ENCODE measurements around the gene SIRPB2.

SIRPB2 gene

DNA sequence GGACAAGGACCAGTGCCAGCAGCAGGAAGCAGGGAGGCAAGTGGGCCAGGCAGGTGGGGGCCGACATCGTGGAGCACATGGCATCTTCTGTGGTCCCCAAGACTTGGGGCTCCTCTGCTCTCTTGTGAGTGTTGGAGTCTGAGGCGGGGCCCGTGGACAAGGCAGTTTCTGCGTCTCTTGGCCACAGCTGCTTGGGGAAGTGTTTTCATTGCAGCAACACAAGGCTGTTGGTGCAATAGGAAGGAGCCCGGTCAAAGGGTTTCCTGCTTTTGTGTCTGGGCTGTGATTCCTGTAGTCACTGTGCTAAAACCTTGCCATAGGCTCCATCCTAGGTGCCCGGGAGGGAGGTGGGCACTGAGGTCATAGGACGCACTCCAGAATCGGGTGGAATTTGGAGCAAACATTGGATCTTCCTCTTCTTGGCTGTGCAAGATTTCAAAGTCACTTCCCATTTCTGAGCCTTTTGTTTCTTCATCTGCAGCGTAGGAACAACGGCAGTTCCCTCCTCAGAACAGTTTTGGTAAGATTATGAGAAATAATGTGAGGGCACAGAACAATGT lies at the start of gene SIRPB2:
Gene SIRPB2 (minus strand): TSS at position 140 of the 560 bp plus-strand sequence. CDS start 61 bp downstream, at position 79.
- DNase-seq (ENCODE audit: low read depth in 2 of 2): peak; percentile 18 to 39
- TF ChIP-seq, protein P1, sequence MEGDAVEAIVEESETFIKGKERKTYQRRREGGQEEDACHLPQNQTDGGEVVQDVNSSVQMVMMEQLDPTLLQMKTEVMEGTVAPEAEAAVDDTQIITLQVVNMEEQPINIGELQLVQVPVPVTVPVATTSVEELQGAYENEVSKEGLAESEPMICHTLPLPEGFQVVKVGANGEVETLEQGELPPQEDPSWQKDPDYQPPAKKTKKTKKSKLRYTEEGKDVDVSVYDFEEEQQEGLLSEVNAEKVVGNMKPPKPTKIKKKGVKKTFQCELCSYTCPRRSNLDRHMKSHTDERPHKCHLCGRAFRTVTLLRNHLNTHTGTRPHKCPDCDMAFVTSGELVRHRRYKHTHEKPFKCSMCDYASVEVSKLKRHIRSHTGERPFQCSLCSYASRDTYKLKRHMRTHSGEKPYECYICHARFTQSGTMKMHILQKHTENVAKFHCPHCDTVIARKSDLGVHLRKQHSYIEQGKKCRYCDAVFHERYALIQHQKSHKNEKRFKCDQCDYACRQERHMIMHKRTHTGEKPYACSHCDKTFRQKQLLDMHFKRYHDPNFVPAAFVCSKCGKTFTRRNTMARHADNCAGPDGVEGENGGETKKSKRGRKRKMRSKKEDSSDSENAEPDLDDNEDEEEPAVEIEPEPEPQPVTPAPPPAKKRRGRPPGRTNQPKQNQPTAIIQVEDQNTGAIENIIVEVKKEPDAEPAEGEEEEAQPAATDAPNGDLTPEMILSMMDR (IDR thresholded peaks at IDR 0.05; ENCODE audit: low read depth, low read length): no peak
- no peak within 1 kb of the TSS for H3K4me3 ChIP-seq (replicated peaks in 1 of 2; ENCODE audit: low read depth in 2 of 2, low read length in 2 of 2)

DNA sequence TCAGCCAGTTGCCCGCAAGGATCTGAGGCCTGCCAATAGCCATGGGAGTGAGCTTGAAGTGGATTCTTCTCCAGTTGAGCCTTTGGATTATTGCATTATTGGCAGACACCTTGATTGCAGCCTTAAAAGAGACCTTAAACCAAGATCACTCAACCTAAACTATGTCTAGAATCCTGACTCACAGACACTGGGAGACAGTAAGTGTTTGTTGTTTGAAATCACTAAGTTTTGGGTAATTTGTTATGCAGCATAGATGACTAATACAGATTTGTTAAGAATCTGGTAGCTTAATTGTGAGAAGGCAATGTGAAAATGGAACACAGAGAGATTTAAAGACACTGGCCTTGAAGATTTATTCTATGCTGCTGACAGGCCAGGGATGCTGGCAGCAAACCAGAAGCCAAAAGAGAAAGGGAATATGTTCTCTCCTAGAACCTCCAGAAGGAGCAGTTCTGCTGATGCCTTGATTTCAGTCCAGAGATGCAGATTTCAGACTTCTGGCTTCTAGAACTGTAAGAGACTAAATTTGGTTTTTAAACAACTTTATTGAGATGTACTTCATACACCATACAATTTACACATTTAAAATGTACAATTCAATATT lies 48.7 kb upstream of the SIRPB2 start:
- H3K4me3 ChIP-seq (replicated peaks in 1 of 2; ENCODE audit: low read depth in 2 of 2, low read length in 2 of 2): no peak overlapping the region
- DNase-seq (ENCODE audit: low read depth in 2 of 2): no peak
- TF ChIP-seq, protein P1 (IDR thresholded peaks at IDR 0.05; ENCODE audit: low read depth, low read length): no peak

DNA sequence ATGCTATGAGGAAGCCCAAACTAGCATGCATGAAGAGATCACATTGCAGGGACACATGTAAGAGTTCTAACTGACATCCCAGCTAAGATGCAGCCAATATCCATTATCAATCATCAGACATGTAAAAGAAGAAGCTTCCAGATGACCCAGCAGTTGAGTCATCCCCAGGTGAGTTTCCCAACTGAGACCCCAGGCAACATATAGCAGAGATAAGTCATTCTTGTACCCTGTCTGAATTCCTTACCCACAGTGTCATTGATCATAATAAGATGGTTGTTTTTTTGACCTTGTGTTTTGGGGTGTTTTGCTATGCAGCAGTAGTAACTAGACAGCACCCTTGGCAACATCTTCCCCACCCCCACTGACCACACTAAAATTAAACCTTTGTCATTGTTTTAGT lies 47.4 kb upstream of the SIRPB2 start:
- TF ChIP-seq, protein P1 (IDR thresholded peaks at IDR 0.05; ENCODE audit: low read depth, low read length): no peak
- H3K4me3 ChIP-seq (replicated peaks in 1 of 2; ENCODE audit: low read depth in 2 of 2, low read length in 2 of 2): no peak overlapping the region

DNA sequence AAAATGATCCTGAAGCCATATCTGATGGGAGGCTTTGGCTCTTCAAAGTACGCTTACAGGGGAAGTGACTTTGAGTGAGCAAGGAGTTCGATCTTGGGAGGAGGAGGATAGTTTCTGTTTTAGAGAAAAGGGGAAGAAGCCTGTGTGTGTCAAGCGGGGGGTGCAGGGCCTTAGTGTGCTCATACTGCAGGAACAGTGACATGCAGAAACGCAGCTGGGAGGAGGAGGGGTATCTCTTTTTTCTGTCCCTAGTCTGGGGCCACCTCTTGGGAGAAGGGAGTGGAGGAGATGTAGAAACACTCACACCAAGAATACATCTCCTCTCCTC lies 46.5 kb upstream of the SIRPB2 start:
- H3K4me3 ChIP-seq (replicated peaks in 1 of 2; ENCODE audit: low read depth in 2 of 2, low read length in 2 of 2): no peak overlapping the region
- TF ChIP-seq, protein P1 (IDR thresholded peaks at IDR 0.05; ENCODE audit: low read depth, low read length): no peak
- no peak for DNase-seq (ENCODE audit: low read depth in 2 of 2)

More for the DNA sequence above, 47.4 kb upstream of the SIRPB2 start:
- DNase-seq (ENCODE audit: low read depth in 2 of 2): no peak

DNA sequence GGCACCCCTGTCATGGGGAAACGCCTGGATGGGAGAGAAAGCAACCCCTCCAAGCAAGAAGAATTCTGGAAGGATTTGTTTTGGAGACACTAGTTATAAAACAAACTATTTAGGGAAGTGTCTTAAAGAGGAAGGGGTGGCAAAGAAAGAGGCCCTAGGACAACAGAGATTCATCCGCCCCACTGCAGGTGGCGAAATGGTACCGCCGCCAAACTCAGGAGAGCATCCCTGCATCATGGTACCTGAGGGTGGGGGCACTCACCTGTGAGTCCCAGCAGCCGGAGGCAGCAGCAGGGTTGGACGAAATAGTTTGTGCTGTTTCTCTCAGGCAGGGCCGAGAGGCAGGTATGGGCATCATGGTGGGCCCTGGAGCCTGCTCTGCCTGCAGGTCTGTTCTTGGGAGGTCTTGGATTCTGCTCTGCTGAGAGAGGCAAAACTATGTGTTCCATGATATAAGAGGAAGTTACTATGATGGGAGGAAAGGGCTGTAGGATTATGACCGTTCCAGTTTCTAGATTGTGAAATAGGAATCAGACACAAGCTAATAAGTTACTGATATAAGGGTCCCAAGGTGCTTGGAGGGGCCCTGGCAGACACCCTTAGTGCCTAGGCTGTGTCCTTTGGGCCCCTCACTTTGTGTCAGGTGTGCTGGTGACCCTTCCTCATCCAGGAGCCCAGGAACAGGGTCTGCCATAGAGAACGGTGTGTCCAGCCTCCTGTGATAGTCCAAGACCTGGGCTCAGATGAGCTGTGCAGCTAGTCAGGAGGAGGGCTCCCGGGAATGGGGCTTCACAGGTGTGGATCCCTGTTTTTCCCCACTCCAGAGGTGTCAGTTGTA lies 45.9 kb upstream of the SIRPB2 start:
- TF ChIP-seq, protein P1 (IDR thresholded peaks at IDR 0.05; ENCODE audit: low read depth, low read length): no peak
- no peak for DNase-seq (ENCODE audit: low read depth in 2 of 2)
- no peak overlapping the region for H3K4me3 ChIP-seq (replicated peaks in 1 of 2; ENCODE audit: low read depth in 2 of 2, low read length in 2 of 2)

DNA sequence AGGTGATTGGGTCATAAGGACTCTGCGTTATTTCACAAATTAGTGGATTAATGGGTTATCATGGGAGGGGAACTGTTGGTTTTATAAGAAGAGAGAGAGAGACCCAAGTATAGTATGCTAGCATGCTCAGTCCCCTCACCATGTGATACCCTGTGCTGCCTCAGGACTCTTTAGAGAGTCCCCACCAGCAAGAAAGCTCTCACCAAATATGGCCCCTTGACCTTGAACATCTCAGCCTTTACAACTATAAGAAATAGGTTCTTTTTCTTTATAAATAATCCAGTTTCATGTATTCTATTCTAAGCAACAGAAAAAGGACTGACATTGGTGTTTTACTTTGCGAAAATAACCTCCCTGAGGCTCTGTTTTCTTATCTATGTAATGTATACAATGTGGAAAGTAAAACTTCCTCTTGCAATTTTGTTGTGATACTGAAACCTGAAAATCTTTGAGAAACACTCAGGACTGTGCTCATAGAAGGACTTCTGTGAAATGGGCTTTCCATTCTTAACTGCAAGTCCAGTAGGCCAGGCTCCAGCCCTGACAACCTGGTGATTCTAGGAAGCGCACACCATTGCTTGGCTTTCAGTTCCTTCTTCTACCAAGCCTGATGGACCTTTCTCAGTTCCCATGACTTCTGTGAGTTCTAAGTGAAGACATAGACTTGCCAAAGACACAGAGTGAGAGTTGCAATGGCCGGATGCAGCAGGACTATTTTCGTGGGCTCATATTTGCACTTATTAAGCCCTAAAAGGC lies 44.4 kb upstream of the SIRPB2 start:
- H3K4me3 ChIP-seq (replicated peaks in 1 of 2; ENCODE audit: low read depth in 2 of 2, low read length in 2 of 2): no peak overlapping the region
- TF ChIP-seq, protein P1 (IDR thresholded peaks at IDR 0.05; ENCODE audit: low read depth, low read length): no peak
- no peak for DNase-seq (ENCODE audit: low read depth in 2 of 2)
